WTC11 (cell line): Measurements from ENCODE around the gene ANGPTL2. TPM values are rescaled to one million over a fixed set of nuclear protein-coding genes. Genes with fewer than 3 reads are reported as not detected.

Source experiments
- ATAC-seq: fragments of 200-7000 bp; cut with Tn5 transposase; 2 replicates; pipeline ENCODE4 v1.10.0; 2021; ENCODE audit warnings: mild to moderate bottlenecking, moderate library complexity
- CTCF ChIA-PET: fragments of 300-600 bp; sonication (Branson Sonifier 250); formaldehyde crosslinking; loops from one replicate; lab custom pipeline; 2021; ENCODE audit warnings: antibody characterized with exemption; lab: Charles Lee
- POLR2A ChIA-PET: fragments of 350-600 bp; sonication (Branson Sonifier 250); formaldehyde crosslinking; loops from one replicate; lab custom pipeline; 2021; ENCODE audit warnings: antibody characterized with exemption; lab: Charles Lee
- DNase-seq: peaks from one replicate; pipeline ENCODE4 v3.0.0; 2021; ENCODE audit warnings: low spot score
- H3K27ac Mint-ChIP-seq: 2 replicates; pipeline ENCODE4 v1.8.0; 2021; ENCODE audit warnings: mixed read lengths
- H3K27me3 Mint-ChIP-seq: 2 replicates; pipeline ENCODE4 v1.8.0; 2021; ENCODE audit warnings: low read depth, mild to moderate bottlenecking, moderate library complexity, mixed read lengths
- H3K36me3 Mint-ChIP-seq: 2 replicates; pipeline ENCODE4 v1.8.0; 2021; ENCODE audit warnings: mixed read lengths
- H3K4me1 Mint-ChIP-seq: 2 replicates; pipeline ENCODE4 v1.8.0; 2022; ENCODE audit warnings: mixed read lengths
- H3K4me3 Mint-ChIP-seq: 2 replicates; pipeline ENCODE4 v1.8.0; 2021; ENCODE audit warnings: mild to moderate bottlenecking, moderate library complexity, mixed read lengths
- H3K9me3 Mint-ChIP-seq: 2 replicates; pipeline ENCODE4 v1.8.0; 2021; ENCODE audit warnings: mixed read lengths
- AR ChIP-seq: fragments of 250-450 bp; sonication (Bioruptor Pico); IDR thresholded peaks from 2 replicates; pipeline ENCODE4 v1.9.0; 2021; ENCODE audit warnings: mild to moderate bottlenecking
- ATF1 ChIP-seq: sonication (generic); formaldehyde crosslinking; IDR thresholded peaks from 2 replicates; pipeline ENCODE4 v1.8.1; 2023; ENCODE audit warnings: mild to moderate bottlenecking, moderate library complexity, missing genetic modification reagents
- CREM ChIP-seq: sonication (generic); formaldehyde crosslinking; IDR thresholded peaks from 2 replicates; pipeline ENCODE4 v1.8.1; 2022; ENCODE audit warnings: mild to moderate bottlenecking, missing genetic modification reagents, moderate library complexity
- MLX ChIP-seq: sonication (generic); formaldehyde crosslinking; IDR thresholded peaks from 2 replicates; pipeline ENCODE4 v1.8.1; 2023; ENCODE audit warnings: mild to moderate bottlenecking, missing genetic modification reagents, moderate library complexity
- NR3C1 ChIP-seq: sonication (generic); formaldehyde crosslinking; conservative IDR thresholded peaks from 2 replicates; pipeline ENCODE4 v1.8.1; 2023; ENCODE audit warnings: low read depth, mild to moderate bottlenecking, missing genetic modification reagents
- SMAD4 ChIP-seq: sonication (generic); formaldehyde crosslinking; IDR thresholded peaks from 2 replicates; pipeline ENCODE4 v1.8.0; 2022; ENCODE audit warnings: mild to moderate bottlenecking, missing genetic modification reagents
- TEAD1 ChIP-seq: sonication (generic); formaldehyde crosslinking; IDR thresholded peaks from 2 replicates; pipeline ENCODE4 v1.8.0; 2022; ENCODE audit warnings: mild to moderate bottlenecking, missing genetic modification reagents
- ZNF396 ChIP-seq: fragments of 250-450 bp; sonication (Bioruptor Pico); IDR thresholded peaks from 2 replicates; pipeline ENCODE4 v1.8.0; 2021; ENCODE audit warnings: mild to moderate bottlenecking, moderate library complexity, borderline replicate concordance
- ZNF423 ChIP-seq: fragments of 250-450 bp; sonication (Bioruptor Pico); IDR thresholded peaks from 2 replicates; pipeline ENCODE4 v2.1.2; 2022; ENCODE audit warnings: mild to moderate bottlenecking, moderate library complexity
- total RNA-seq: library from RNA; stranded (reverse); gene quantifications from 3 replicates; pipeline ENCODE4 v1.2.3, GENCODE V29; 2021
- TF ChIP-seq, protein P1 (sequence below): sonication (generic); formaldehyde crosslinking; IDR thresholded peaks from 2 replicates; pipeline ENCODE4 v1.8.0; 2023; ENCODE audit warnings: mild to moderate bottlenecking, missing genetic modification reagents
- TF ChIP-seq, protein P2 (sequence below): sonication (generic); formaldehyde crosslinking; IDR thresholded peaks from 2 replicates; pipeline ENCODE4 v1.8.0; 2022; ENCODE audit warnings: mild to moderate bottlenecking, missing genetic modification reagents
- TF ChIP-seq, protein P3 (sequence below): fragments of 250-450 bp; sonication (Bioruptor Pico); conservative IDR thresholded peaks from 2 replicates; pipeline ENCODE4 v1.9.0; 2021; ENCODE audit warnings: mild to moderate bottlenecking

ANGPTL2 gene
- total RNA-seq, 1 experiment from 2014 or later, result 4.5 TPM

DNA sequence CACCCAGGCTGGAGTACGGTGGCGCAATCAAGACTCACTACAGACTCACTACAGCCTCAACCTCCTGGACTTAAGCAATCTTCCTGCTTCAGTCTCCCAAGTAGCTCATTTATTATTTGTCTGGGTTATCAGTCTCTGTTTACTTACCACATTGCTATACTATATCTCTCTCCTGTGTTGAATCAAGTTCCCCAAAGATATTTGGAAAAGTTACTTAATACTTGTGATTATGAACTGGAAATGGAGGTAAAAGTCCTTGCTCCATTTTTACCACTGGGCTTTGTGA lies 55.6 kb downstream of the ANGPTL2 start (continued):
- TF ChIP-seq, protein P1, sequence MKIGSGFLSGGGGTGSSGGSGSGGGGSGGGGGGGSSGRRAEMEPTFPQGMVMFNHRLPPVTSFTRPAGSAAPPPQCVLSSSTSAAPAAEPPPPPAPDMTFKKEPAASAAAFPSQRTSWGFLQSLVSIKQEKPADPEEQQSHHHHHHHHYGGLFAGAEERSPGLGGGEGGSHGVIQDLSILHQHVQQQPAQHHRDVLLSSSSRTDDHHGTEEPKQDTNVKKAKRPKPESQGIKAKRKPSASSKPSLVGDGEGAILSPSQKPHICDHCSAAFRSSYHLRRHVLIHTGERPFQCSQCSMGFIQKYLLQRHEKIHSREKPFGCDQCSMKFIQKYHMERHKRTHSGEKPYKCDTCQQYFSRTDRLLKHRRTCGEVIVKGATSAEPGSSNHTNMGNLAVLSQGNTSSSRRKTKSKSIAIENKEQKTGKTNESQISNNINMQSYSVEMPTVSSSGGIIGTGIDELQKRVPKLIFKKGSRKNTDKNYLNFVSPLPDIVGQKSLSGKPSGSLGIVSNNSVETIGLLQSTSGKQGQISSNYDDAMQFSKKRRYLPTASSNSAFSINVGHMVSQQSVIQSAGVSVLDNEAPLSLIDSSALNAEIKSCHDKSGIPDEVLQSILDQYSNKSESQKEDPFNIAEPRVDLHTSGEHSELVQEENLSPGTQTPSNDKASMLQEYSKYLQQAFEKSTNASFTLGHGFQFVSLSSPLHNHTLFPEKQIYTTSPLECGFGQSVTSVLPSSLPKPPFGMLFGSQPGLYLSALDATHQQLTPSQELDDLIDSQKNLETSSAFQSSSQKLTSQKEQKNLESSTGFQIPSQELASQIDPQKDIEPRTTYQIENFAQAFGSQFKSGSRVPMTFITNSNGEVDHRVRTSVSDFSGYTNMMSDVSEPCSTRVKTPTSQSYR (CRISPR knock-in tag), result no peak
- TF ChIP-seq SMAD4, result no peak
- TF ChIP-seq, protein P2, sequence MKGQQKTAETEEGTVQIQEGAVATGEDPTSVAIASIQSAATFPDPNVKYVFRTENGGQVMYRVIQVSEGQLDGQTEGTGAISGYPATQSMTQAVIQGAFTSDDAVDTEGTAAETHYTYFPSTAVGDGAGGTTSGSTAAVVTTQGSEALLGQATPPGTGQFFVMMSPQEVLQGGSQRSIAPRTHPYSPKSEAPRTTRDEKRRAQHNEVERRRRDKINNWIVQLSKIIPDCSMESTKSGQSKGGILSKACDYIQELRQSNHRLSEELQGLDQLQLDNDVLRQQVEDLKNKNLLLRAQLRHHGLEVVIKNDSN, result no peak
- TF ChIP-seq, all 79 proteins: peak for 0

GRCh38 chr9:127066060-127066850 lies 56.2 kb downstream of the ANGPTL2 start:
- DNase-seq, result no peak
- Mint-ChIP-seq H3K36me3 (peaks cover 3% of the 10 kb centered on the region; the same call in 1 of the 2 replicates), H3K4me3 (no peak overlapping the region), H3K4me1 (peaks cover 12% of the 10 kb centered on the region), H3K9me3 (peaks cover 3% of the 10 kb centered on the region), H3K27me3 (no peaks in the 10 kb centered on the region), H3K27ac (peak overlapping the region; percentile 6; the same call in 1 of the 2 replicates)
- CTCF ChIA-PET, result interaction anchor here (0.6 kb wide), 1 partner anchor 120 kb away, joined by 3 read pairs; no protein-coding TSS in a partner anchor
- no peak for ATAC-seq
- POLR2A ChIA-PET, result no interaction called here
- TF ChIP-seq AR (CRISPR knock-in tag) (no peak), ATF1 (CRISPR knock-in tag) (no peak), ZNF396 (CRISPR knock-in tag) (no peak), TEAD1 (no peak), MLX (CRISPR knock-in tag) (no peak), CREM (CRISPR knock-in tag) (no peak)

DNA sequence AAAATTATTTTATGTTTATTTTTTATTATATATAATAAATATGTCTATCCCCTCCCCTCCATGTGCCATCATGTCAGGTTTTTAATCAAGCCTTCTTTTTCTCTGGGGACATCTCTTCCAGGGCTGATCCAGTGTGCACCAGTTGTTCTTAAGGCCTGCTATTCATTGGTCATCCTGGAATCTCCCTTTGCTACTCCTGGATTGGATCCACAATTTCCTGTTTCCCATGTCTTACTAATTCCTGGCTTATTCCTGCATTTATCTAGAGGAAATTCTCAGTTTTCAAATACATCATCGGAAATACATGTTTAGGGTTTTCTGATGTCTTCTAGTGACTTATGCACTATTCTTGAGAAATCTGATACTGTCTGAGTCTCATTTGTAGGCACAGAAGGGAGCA lies 56.8 kb downstream of the ANGPTL2 start:
- TF ChIP-seq ZNF423 (CRISPR knock-in tag) (no peak), NR3C1 (CRISPR knock-in tag) (no peak)
- TF ChIP-seq, protein P3, sequence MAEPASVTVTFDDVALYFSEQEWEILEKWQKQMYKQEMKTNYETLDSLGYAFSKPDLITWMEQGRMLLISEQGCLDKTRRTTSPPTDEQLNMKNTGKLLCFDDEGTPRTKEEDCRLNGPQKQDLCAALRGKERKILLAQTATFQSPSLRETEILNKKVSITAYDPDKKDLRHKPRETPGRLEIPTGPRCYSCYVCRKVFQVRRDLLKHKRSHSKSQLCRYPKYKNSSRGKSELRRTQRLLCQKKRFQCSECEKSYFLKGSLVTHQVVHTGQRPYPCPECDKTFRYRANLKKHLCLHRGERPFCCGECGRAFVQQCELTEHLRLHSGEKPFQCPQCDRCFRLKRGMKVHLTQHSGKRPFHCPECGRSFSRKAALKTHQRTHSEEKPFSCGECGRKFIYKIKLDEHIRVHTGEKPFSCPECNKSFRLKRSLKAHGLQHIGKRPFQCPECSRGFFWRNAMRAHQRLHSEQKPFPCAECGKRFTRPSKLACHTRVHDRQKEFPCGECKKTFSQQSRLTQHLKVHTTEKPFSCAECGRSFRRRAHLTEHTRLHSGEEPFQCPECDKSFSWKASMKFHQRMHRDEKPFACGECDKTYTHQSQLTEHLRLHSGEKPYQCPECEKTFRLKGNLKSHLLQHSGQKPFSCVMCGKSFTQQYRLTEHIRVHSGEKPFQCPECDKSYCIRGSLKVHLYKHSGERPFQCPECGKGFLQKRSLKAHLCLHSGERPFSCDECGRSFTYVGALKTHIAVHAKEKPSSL (CRISPR knock-in tag), result no peak
- DNase-seq (no peak), ATAC-seq (no peak)
- H3K27ac Mint-ChIP-seq, result no peak overlapping the region
- H3K9me3 Mint-ChIP-seq, result no peaks in the 10 kb centered on the region
- CTCF ChIA-PET, result interaction anchor here (0.6 to 1.0 kb wide), 2 partner anchors 119 to 125 kb away, joined by 3 read pairs; no protein-coding TSS in a partner anchor
- POLR2A ChIA-PET, result no interaction called here
- no peaks in the 10 kb centered on the region for H3K36me3 Mint-ChIP-seq
- H3K27me3 Mint-ChIP-seq, result no peaks in the 10 kb centered on the region
- H3K4me1 Mint-ChIP-seq, result peaks cover 12% of the 10 kb centered on the region
- H3K4me3 Mint-ChIP-seq, result no peak overlapping the region
